Neural cell (in vitro differentiated cells): ENCODE data around the gene BEX3.

Experiments used
- EP300 ChIP-seq: fragments of 450-650 bp; conservative IDR thresholded peaks from 2 replicates; pipeline ENCODE4 v1.6.1; 2014; ENCODE audit warnings: antibody characterized with exemption, mild to moderate bottlenecking, moderate library complexity; ENCODE audit not compliant: poor library complexity, severe bottlenecking
- SMC3 ChIP-seq: fragments of 450-650 bp; conservative IDR thresholded peaks from 2 replicates; pipeline ENCODE4 v1.6.1; 2014; ENCODE audit warnings: antibody characterized with exemption, mild to moderate bottlenecking, moderate library complexity; ENCODE audit not compliant: poor library complexity
- TF ChIP-seq, protein P1 (sequence below): fragments of 450-650 bp; IDR thresholded peaks from 2 replicates; pipeline ENCODE4 v1.5.1; 2014; ENCODE audit warnings: antibody characterized with exemption, mild to moderate bottlenecking, moderate library complexity; ENCODE audit not compliant: poor library complexity, severe bottlenecking

DNA sequence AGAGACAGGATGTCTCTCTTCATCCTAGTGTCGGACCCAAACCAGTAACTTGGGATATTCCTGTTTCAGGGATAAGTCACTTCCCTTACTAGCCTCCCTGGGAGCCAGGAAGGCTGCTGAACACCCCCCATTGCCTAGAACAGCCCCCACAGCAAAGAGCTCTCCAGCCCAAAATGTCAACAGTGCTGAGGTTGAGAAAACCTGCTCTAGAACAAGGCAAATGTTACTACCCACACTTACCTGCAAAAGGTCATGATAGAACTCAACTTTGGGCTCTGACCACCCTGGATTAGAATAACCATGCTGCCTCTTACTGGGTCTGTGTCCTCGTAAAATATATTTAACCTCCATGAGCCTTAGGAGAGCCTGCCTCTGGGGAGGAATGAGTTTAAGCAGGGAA lies 20.3 kb downstream of the BEX3 start:
- no peak for TF ChIP-seq SMC3
- no peak for TF ChIP-seq EP300
- TF ChIP-seq, protein P1, sequence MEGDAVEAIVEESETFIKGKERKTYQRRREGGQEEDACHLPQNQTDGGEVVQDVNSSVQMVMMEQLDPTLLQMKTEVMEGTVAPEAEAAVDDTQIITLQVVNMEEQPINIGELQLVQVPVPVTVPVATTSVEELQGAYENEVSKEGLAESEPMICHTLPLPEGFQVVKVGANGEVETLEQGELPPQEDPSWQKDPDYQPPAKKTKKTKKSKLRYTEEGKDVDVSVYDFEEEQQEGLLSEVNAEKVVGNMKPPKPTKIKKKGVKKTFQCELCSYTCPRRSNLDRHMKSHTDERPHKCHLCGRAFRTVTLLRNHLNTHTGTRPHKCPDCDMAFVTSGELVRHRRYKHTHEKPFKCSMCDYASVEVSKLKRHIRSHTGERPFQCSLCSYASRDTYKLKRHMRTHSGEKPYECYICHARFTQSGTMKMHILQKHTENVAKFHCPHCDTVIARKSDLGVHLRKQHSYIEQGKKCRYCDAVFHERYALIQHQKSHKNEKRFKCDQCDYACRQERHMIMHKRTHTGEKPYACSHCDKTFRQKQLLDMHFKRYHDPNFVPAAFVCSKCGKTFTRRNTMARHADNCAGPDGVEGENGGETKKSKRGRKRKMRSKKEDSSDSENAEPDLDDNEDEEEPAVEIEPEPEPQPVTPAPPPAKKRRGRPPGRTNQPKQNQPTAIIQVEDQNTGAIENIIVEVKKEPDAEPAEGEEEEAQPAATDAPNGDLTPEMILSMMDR: no peak
